Measurements from ENCODE around the gene MKRN2OS.
A peak's percentile ranks its signal among the peaks of the same experiment; 100 is the strongest.
"Not testable (repeated sequence)": the region's sequence is repeated elsewhere in the genome, so short reads cannot be mapped to it uniquely, and the experiment has no call there.

The MKRN2OS gene

GRCh38 chr3:12561397-12561796 lies 16.1 kb upstream of the MKRN2OS start:
- DNase-seq (ENCODE audit: low read depth in 2 of 2): no peak

DNA sequence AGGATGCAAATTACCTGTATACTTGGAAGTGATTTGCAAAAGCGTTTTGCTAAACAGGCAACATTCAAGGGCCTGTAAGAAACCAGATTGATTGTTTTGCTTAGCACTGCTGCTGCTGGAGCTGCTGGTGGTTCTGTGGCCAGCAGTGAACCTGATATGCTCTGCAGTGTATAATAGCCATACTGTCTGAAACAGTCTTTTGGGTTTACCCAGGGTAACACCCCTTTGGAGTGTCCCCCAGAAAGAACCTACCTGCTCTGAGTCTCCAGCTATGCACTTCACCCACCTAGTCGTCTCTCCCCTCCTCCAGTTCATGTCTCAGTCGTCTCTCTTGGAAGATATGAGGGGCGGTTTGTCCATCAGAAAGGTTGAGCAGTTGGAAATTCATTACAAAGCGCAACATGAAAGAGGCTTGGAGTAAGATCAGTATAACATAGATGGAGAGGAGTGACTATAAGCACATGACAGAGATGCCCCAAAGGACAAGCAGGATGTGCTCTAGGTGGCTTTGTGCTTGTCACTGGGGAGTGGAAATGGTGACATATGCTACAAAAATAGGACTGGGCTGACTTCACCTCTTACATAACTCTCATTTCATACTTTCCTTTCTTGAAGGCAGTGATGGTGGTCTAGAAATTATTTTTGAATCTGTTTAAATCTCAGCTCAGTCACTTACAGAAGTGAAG lies 15.3 kb upstream of the MKRN2OS start:
- DNase-seq (ENCODE audit: low read depth in 2 of 2): no peak

GRCh38 chr3:12559520-12559919 lies 14.2 kb upstream of the MKRN2OS start:
- no peak for DNase-seq (ENCODE audit: low read depth in 2 of 2)

- DNase-seq (ENCODE audit: low read depth in 2 of 2): no peak
Observed at GRCh38 chr3:12558706-12559105, 13.4 kb upstream of the MKRN2OS start.

DNA sequence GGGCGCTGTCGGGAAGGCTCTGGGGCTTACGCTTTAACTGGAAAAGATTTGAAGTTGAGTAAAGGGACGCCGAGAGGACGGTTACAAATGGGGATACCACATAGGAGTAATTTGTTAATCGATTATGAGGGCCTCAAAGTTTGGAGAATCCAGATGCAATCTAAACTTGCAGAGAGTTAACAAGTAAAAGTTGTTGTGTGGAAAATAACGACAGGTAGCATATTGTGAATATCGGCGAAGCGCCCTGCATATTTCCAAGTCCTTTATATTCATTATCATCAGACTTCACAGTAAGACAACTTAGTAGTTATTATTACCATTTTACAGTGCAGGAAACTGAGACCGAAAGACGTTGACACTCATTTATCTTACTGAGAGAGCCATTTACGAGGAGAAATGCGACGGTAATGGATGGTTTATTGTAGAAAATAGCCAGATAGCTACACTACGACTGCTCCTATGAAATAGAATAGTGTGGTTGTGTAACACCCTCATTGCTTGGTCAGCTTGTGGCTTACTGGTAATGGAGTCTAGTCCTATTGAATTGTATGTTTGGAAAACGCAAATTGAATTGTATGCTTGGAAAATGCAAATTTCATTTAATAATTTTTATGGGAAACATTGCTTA lies 12.3 kb upstream of the MKRN2OS start:
- DNase-seq (ENCODE audit: low read depth in 2 of 2): no peak

DNA sequence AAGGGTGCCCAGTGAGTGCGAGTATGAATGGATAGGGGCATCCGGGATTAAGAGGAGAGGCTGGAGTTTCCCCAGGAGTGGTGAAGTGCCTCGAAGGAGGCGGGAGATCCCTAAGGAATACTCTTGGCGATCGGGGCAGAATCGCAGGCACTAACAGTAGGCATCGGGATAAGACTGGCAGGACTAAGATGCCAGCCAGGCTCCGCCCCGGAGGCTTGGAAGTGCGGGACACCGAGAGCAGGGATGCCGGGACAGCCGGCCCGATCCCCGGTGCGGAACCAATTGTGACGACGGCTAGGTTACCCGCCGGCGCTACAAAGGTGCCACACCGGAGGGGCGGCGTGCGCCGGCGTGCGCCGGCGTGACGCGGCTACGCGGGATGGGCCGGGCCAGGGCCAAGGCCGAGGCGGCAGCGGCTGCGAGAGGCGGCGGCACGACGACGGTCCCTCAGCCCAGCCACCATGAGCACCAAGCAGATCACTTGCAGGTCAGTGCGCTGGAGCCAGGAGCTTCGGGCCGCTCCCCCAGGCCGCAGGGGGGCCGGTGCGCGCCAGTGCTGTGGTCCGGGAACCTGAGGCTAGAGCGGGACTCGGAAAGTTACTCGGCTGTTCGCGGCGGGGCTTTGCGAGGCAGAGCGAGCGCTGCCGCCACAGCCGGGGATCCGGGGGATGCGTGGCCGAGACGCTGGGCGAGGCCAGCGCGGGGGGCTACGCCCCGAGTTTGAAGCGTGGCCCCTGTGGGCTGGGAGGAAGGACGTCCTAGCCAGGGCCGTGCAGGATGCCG lies 11.6 kb upstream of the MKRN2OS start, which contains the start of gene MKRN2:
TSS of gene MKRN2 (plus strand) at position 398 of the 783 bp plus-strand sequence. CDS start at position 462, 64 bp downstream.
- peak; percentile 74 to 77 for DNase-seq (ENCODE audit: low read depth in 2 of 2)

DNA sequence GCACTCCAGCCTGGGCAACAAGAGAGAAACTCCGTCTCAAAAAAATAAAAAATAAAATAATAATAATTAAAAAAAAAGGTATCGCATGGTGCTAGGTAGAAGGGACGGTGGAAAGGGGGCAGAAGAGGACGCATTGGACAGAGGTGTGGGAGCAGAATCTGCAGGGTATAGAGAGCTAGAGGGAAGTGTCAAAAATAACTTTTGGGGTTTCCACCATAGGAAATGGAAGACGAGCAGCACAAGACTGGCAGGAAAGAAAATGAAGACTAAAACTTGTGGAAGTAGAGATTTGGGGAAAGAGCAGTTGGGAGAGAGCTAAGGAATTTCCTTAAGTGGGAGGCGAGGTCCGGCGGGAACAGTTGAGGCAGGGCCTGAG lies 11.0 kb upstream of the MKRN2OS start:
- no peak for DNase-seq (ENCODE audit: low read depth in 2 of 2)

DNA sequence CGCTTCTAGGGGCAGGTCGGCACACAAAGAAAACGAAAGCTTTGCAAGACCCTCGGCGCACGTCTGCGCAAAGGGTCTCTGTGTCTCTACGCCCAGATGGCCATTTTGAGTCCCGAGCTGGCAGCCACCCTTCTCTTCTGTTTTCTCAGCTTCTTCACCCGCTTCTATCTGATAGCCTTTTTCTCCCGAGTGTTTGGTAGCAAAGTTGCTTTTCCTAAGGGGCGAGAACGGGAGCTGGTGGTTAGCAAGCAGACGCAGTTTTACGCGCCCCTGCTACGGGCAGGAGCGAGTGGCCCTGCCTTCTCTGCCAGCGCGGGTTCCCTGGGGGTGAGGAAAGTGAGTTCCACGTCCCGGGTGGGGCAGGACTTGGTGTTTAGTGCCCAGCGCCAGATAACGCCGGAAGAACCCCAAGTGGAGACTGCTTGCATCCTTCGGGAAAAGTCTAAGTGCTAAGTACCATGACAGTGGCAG lies 8.7 kb upstream of the MKRN2OS start:
- DNase-seq (ENCODE audit: low read depth in 2 of 2): no peak

DNA sequence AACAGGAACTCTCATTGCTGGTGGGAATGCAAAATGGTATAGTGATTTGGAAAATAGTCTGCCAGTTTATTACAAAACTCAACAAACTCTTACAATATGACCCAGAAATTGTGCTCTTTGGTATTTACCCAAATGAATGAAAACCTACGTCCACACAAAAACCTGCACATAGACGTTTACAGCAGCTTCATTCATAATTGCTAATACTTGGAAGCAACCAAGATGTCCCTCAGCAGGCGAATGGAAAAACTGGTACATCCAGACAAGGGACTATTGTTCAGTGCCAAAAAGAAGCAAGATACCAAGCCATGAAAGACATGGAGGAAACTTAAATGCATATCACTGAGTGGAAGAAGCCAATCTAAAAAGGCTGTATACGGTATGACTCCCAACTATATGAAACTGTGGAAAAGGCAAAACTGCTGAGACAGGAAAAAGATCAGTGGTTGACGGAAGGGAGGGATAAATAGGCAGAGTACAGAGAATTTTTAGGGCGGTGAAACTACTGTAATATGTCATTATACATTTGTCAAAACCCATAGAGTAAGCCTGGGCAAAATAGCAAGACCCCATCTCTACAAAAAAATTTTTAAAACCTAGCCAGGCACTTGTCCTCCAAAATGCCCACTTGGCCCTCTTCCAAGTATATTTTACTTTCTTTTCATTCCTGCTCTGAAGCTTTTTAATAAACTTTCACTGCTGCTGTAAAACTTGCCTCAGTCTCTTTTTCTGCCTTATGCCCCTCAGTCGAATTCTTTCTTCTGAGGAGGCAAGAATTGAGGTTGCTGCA lies 4.9 kb upstream of the MKRN2OS start:
- DNase-seq (ENCODE audit: low read depth in 2 of 2): no peak

DNA sequence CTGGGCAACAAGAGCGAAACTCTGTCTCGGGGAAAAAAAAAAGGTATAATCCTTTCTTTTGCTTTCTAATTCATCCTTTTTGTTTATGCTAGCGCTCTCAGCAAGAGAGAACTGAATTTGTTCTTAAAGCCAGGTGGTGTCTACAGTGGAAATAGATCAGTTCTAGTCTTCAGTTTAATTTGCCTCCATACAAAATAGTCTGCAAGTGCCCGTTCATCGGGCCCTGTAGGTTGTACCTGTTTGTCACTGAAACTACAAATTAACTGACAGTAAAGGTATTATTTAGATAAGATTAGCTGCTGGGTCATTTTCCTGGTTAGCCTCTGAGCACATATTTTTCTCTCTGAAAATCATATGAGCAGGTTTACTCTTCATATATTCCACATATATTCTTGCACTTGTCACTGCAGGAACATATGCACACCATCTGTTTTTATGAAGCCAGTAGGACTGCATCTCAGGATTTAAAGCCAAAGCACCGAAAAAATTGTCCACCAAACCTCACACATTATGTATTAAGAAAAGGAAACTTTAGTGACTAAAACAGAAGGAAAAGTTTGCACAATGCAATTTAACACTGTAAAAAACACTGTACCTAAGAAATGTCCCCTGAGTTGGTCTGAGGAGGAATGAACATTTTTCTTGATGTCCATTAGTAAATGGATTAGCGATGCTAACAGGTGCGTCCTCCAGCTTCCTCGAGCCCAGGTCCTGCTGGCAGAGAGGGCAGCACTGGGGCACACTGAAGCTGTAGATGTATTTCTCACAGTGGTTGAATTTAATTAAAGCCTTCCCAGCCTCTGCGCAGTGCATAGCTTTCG lies 437 bp downstream of the MKRN2OS start:
- DNase-seq (ENCODE audit: low read depth in 2 of 2): no peak

GRCh38 chr3:12543497-12543896 lies 1.8 kb downstream of the MKRN2OS start:
- not testable (repeated sequence) for DNase-seq (ENCODE audit: low read depth in 2 of 2)

DNA sequence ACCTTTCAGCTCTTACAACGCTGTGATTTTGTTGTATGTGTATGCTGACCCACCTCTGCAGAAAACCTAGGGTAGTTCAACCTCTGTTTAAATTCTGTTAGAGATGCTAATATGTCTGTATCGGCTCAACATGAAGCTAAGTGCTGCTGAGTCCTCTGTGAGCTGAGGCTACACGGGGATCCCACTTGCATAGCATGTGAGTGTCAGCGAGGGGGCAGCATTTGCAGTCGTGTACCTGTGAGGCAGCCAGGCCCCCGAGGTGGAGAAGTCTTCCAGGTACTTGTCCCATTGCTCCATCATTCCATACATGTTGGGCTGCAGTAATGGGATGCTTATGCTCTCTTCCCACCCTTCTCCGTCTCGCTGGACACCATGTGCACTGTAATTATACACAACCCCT lies 3.7 kb downstream of the MKRN2OS start:
- no peak for DNase-seq (ENCODE audit: low read depth in 2 of 2)

DNA sequence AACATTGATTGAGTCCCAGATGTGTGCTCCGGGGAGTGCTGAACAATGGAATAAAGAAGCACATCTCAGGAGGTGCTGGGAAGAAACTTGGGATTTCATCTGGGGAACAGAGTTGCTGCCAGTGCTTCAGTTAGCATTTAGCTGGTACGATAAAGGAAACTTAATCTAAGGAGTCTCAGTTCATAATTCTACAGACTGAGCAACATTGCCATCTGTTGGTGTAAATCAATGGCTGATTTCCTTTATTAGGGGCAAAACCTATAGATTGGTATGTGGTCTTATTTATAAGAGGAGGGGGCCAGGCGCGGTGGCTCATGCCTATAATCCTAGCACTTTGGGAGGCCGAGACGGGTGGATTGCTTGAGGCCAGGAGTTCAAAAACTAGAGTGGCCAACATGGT lies 8.9 kb downstream of the MKRN2OS start:
- no peak for DNase-seq (ENCODE audit: low read depth in 2 of 2)

DNA sequence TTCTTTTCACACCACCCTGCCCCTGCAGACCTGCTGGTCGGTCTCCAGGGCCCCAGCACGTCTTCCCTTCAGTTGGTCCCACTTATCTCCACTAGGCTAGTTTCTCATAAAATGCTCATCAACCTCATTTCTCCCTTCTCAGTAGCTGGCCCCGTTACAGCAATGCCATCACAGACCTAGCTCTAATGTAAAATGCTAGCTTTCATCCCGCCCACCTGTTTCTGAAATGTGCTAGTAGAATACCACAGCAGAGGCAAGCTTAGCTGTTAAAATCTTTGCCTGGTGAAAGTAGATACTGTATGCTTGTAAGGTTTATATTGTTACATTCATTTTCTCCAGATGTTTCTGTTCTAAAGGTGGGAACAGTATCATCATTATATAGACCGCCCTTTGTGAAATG lies 13.1 kb downstream of the MKRN2OS start:
- DNase-seq (ENCODE audit: low read depth in 2 of 2): no peak

DNA sequence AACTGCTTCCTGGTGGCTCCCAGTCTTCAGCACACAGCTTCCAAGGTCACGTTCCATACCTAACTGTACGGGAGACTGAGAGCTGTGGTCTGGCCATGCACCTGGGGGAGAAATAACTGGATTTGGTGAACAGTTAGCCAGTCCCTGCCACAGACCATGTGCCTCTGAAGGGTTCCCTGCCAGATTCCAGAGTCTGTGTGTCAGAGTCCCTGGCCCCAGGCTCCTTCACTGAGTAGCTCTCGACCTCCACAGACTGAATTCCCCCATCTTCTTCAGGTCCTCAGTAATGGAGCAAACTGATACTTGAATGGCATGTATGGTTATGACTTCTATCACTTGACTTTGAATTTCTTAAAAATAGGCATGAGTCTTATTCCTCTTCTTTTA lies 17.5 kb downstream of the MKRN2OS start:
- no peak for DNase-seq (ENCODE audit: low read depth in 2 of 2)

- DNase-seq (ENCODE audit: low read depth in 2 of 2): no peak
Observed at GRCh38 chr3:12522721-12523120, 22.6 kb downstream of the MKRN2OS start.

- DNase-seq (ENCODE audit: low read depth in 2 of 2): no peak
Observed at GRCh38 chr3:12521010-12521409, 24.3 kb downstream of the MKRN2OS start.

DNA sequence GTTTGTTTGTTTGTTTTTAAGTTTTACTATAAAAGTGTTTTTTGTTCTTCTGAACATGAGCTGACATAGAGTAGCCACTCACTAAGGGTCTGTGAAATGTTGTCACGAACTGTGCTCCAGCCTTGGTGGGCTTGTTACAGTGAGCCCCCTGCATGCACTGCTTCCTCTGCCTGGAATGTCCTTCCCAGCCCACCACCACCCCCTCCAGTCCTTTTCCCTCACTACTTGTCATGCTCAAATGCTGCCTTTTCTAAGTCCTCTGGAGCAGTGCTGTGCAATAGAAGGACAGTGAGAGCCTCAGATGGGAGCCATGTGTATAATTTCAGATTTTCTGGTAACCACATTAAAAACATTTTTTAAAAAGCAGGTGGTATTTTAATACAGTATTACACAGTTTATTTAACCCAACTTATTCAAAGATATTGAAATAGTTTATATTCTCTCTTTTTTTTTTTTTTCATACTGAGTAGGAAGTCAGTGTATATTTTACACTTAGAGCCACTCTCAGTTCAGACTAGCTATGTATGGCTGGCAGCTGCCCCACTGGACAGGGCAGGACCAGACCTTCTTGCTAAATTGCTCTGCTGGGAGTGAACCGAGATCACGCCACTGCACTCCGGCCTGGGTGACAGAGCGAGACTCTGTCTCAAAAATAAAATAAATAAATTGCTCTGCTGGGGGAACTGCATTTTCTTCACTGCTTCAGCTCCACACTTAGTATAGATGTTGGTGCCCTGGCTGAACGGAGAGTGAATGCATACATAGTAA lies 26.9 kb downstream of the MKRN2OS start:
- no peak for DNase-seq (ENCODE audit: low read depth in 2 of 2)

DNA sequence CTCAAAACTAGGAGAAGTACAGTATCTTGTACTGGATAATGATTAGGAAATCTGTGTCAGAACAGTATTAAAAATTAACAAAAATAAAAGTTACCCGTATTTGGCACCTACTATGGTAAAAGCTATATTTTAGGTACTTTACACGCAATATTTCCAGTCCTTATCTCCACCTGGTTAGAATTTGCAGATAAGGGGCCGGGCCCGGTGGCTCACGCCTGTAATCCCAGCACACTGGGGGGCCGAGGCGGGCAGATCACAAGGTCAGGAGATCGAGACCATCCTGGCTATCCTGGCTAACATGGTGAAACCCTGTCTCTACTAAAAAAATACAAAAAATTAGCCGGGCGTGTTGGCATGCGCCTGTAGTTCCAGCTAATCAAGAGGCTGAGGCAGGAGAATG lies 28.4 kb downstream of the MKRN2OS start:
- DNase-seq (ENCODE audit: low read depth in 2 of 2): no peak

GRCh38 chr3:12515631-12516030 lies 29.7 kb downstream of the MKRN2OS start:
- DNase-seq (ENCODE audit: low read depth in 2 of 2): no peak

Data from stimulated activated CD8-positive, alpha-beta memory T cell treated with anti-CD3 and anti-CD28 coated beads, Interleukin-7, amount 100 ng/mL, for 1 hour (primary cell).